GM12878 (cell line): ENCODE measurements around the gene MAP1A. TPM values are rescaled to one million over a fixed set of nuclear protein-coding genes. Genes with fewer than 3 reads are reported as not detected.

ENCODE experiments used
- ATF7 ChIP-seq: fragments of 450-650 bp; IDR thresholded peaks from 2 replicates; pipeline ENCODE4 v1.6.1; 2016; ENCODE audit warnings: low read depth, mild to moderate bottlenecking
- BRCA1 ChIP-seq: IDR thresholded peaks from 2 replicates; pipeline ENCODE4 v1.6.1; 2011; ENCODE audit warnings: low read depth, low read length, improper control_type of control experiment
- CTCF ChIP-seq, 3 experiments: IDR thresholded peaks in 2 of 3; conservative IDR thresholded peaks in 1 of 3; 2 replicates each; pipeline ENCODE4 v1.5.1; 2011; ENCODE audit warnings: low read depth in 3 of 3, low read length in 3 of 3, mild to moderate bottlenecking in 3 of 3, control low read depth in 2 of 3, moderate library complexity in 2 of 3, inconsistent platforms in 1 of 3, mixed read lengths in 1 of 3; ENCODE audit not compliant: control insufficient read depth in 2 of 3, insufficient read depth in 1 of 3; ENCODE audit errors: extremely low read depth in 1 of 3
- FOXK2 ChIP-seq: fragments of 450-650 bp; IDR thresholded peaks from 2 replicates; pipeline ENCODE4 v1.6.1; 2017; ENCODE audit warnings: mild to moderate bottlenecking, moderate library complexity
- HDGF ChIP-seq: fragments of 450-650 bp; IDR thresholded peaks from 2 replicates; pipeline ENCODE4 v1.6.1; 2016; ENCODE audit warnings: antibody characterized with exemption
- LARP7 ChIP-seq: fragments of 450-650 bp; IDR thresholded peaks from 2 replicates; pipeline ENCODE4 v1.6.1; 2017; ENCODE audit warnings: mild to moderate bottlenecking
- NKRF ChIP-seq: fragments of 450-650 bp; conservative IDR thresholded peaks from 2 replicates; pipeline ENCODE4 v1.6.1; 2017; ENCODE audit warnings: mild to moderate bottlenecking, moderate library complexity
- PAX8 ChIP-seq: fragments of 450-650 bp; IDR thresholded peaks from 2 replicates; pipeline ENCODE4 v1.6.1; 2017; ENCODE audit warnings: mild to moderate bottlenecking, moderate library complexity
- RB1 ChIP-seq: fragments of 450-650 bp; formaldehyde crosslinking; IDR thresholded peaks from 2 replicates; pipeline ENCODE4 v1.6.1; 2017; ENCODE audit warnings: mild to moderate bottlenecking, borderline replicate concordance
- SP1 ChIP-seq: IDR thresholded peaks from one replicate; pipeline ENCODE4 v1.6.1; 2011; ENCODE audit warnings: low read depth, low read length
- WRNIP1 ChIP-seq: IDR thresholded peaks from 2 replicates; pipeline ENCODE4 v1.6.1; 2011; ENCODE audit warnings: low read depth, low read length, improper control_type of control experiment, borderline replicate concordance
- ZNF217 ChIP-seq: fragments of 450-650 bp; IDR thresholded peaks from 2 replicates; pipeline ENCODE4 v1.6.1; 2017; ENCODE audit warnings: antibody characterized with exemption, mild to moderate bottlenecking
- ZZZ3 ChIP-seq: IDR thresholded peaks from 2 replicates; pipeline ENCODE4 v1.6.1; 2011; ENCODE audit warnings: low read depth; ENCODE audit not compliant: control insufficient read depth, insufficient read length
- polyA plus RNA-seq, 11 experiments: library from polyadenylated mRNA; depleted of rRNA in 4 of 11; unstranded in 6 of 11; stranded (reverse) in 5 of 11; fragments of >200 nt; fragmentation: Nextera tagmentation in 4 of 11; fragmentation: Illumina TruSeq in 1 of 11; extraction: Ambion mirVana in 4 of 11; extraction: Trizol in 1 of 11; gene quantifications; 1 replicate in 1 of 11; 2 replicates in 10 of 11; pipeline versions ENCODE4 v1.2.1 to v1.2.3, GENCODE V29; 2011 to 2016; ENCODE audit warnings: inconsistent platforms in 2 of 11, missing spikeins in 2 of 11, low read depth in 1 of 11
- total RNA-seq, 4 experiments: library from RNA; depleted of rRNA in 3 of 4; stranded (reverse); fragments of >200 nt in 3 of 4; fragmentation: Illumina TruSeq in 1 of 4; extraction: Trizol in 1 of 4; gene quantifications; 2 replicates each; pipeline versions ENCODE4 v1.2.1 to v1.2.3, GENCODE V29; 2013 to 2021
- TF ChIP-seq, protein P1 (sequence below): fragments of 450-650 bp; IDR thresholded peaks from 2 replicates; pipeline ENCODE4 v1.6.1; 2018; ENCODE audit warnings: mild to moderate bottlenecking, low read depth, moderate library complexity; ENCODE audit not compliant: partially characterized antibody
- TF ChIP-seq, protein P2 (sequence below): fragments of 150-350 bp; IDR thresholded peaks from 2 replicates; pipeline ENCODE4 v1.6.1; 2014; ENCODE audit warnings: mild to moderate bottlenecking, low read depth, low read length

The MAP1A gene
- total and polyA plus RNA-seq, 10 of the 15 experiments (the other 5 are each of a cell fraction or from before 2014, with no cell fraction given) = under 0.01 to 0.10 (median 0.05) TPM

DNA sequence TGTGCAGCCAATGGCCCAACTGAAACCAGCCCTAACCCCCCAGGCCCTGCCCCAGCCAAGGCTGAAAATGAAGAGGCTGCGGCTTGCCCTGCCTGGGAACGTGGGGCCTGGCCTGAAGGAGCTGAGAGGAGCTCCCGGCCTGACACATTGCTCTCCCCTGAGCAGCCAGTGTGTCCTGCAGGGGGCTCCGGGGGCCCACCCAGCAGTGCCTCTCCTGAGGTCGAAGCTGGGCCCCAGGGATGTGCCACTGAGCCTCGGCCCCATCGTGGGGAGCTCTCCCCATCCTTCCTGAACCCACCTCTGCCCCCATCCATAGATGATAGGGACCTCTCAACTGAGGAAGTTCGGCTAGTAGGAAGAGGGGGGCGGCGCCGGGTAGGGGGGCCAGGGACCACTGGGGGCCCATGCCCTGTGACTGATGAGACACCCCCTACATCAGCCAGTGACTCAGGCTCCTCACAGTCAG is 11.2 kb downstream of the MAP1A start (continued):
- TF ChIP-seq CTCF (IDR thresholded peaks at IDR 0.05 in 2 of 3, conservative IDR thresholded peaks at IDR 0.05 in 1 of 3; ENCODE audit: control insufficient read depth in 2 of 3, extremely low read depth in 1 of 3, insufficient read depth in 1 of 3, low read depth in 3 of 3, low read length in 3 of 3) = no peak
- no peak for TF ChIP-seq ZZZ3
- no peak for TF ChIP-seq PAX8
- no peak for TF ChIP-seq LARP7
- no peak for TF ChIP-seq ATF7
- TF ChIP-seq, protein P1, sequence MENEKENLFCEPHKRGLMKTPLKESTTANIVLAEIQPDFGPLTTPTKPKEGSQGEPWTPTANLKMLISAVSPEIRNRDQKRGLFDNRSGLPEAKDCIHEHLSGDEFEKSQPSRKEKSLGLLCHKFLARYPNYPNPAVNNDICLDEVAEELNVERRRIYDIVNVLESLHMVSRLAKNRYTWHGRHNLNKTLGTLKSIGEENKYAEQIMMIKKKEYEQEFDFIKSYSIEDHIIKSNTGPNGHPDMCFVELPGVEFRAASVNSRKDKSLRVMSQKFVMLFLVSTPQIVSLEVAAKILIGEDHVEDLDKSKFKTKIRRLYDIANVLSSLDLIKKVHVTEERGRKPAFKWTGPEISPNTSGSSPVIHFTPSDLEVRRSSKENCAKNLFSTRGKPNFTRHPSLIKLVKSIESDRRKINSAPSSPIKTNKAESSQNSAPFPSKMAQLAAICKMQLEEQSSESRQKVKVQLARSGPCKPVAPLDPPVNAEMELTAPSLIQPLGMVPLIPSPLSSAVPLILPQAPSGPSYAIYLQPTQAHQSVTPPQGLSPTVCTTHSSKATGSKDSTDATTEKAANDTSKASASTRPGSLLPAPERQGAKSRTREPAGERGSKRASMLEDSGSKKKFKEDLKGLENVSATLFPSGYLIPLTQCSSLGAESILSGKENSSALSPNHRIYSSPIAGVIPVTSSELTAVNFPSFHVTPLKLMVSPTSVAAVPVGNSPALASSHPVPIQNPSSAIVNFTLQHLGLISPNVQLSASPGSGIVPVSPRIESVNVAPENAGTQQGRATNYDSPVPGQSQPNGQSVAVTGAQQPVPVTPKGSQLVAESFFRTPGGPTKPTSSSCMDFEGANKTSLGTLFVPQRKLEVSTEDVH = no peak
- no peak for TF ChIP-seq HDGF
- no peak for TF ChIP-seq FOXK2
- no peak for TF ChIP-seq NKRF
- TF ChIP-seq WRNIP1 = no peak
- no peak for TF ChIP-seq RB1
- TF ChIP-seq ZNF217 = no peak
- TF ChIP-seq, protein P2, sequence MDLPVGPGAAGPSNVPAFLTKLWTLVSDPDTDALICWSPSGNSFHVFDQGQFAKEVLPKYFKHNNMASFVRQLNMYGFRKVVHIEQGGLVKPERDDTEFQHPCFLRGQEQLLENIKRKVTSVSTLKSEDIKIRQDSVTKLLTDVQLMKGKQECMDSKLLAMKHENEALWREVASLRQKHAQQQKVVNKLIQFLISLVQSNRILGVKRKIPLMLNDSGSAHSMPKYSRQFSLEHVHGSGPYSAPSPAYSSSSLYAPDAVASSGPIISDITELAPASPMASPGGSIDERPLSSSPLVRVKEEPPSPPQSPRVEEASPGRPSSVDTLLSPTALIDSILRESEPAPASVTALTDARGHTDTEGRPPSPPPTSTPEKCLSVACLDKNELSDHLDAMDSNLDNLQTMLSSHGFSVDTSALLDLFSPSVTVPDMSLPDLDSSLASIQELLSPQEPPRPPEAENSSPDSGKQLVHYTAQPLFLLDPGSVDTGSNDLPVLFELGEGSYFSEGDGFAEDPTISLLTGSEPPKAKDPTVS = no peak
- TF ChIP-seq SP1 = no peak
- no peak for TF ChIP-seq BRCA1
- TF ChIP-seq, all 136 proteins: peak for 0
